ENCODE data around the gene NUAK1.
"Not testable (repeated sequence)": the region's sequence is repeated elsewhere in the genome, so short reads cannot be mapped to it uniquely, and the experiment has no call there.

NUAK1 gene

GRCh38 chr12:106018286-106018685, 120.5 kb downstream of the NUAK1 start:
- Histone ChIP-seq H3K36me3 (ENCODE audit: insufficient read depth, low read length) (no peaks in the 10 kb centered on the region), H3K9ac (ENCODE audit: low read depth, low read length) (no peak overlapping the region), H3K9me3 (replicated peaks; ENCODE audit: low read length) (no peaks in the 10 kb centered on the region), H3K4me1 (ENCODE audit: control insufficient read depth, insufficient read depth, low read length) (no peaks in the 10 kb centered on the region), H3K4me3 (ENCODE audit: low read length) (no peak overlapping the region), H3K4me2 (ENCODE audit: low read length) (no peak overlapping the region), H3K27me3 (ENCODE audit: control insufficient read depth, insufficient read depth, low read length) (no peaks in the 10 kb centered on the region)

GRCh38 chr12:106016601-106017278, 122.0 kb downstream of the NUAK1 start:
- not testable (repeated sequence) for H3K9me3 ChIP-seq (replicated peaks; ENCODE audit: low read length); H3K9ac ChIP-seq (ENCODE audit: low read depth, low read length); H3K4me3 ChIP-seq (ENCODE audit: low read length); H3K36me3 ChIP-seq (ENCODE audit: insufficient read depth, low read length); H3K4me1 ChIP-seq (ENCODE audit: control insufficient read depth, insufficient read depth, low read length); H3K4me2 ChIP-seq (ENCODE audit: low read length); H3K27me3 ChIP-seq (ENCODE audit: control insufficient read depth, insufficient read depth, low read length)

- Histone ChIP-seq H3K4me2 (ENCODE audit: low read length) (no peak overlapping the region), H3K9me3 (replicated peaks; ENCODE audit: low read length) (no peaks in the 10 kb centered on the region), H3K4me3 (ENCODE audit: low read length) (no peak overlapping the region), H3K27me3 (ENCODE audit: control insufficient read depth, insufficient read depth, low read length) (no peaks in the 10 kb centered on the region), H3K9ac (ENCODE audit: low read depth, low read length) (no peak overlapping the region), H3K36me3 (ENCODE audit: insufficient read depth, low read length) (no peaks in the 10 kb centered on the region), H3K4me1 (ENCODE audit: control insufficient read depth, insufficient read depth, low read length) (no peaks in the 10 kb centered on the region)
These were observed 123.1 kb downstream of the NUAK1 start for GRCh38 chr12:106015646-106016045.

- Histone ChIP-seq H3K4me3 (ENCODE audit: low read length) (no peak overlapping the region), H3K4me1 (ENCODE audit: control insufficient read depth, insufficient read depth, low read length) (no peaks in the 10 kb centered on the region), H3K9ac (ENCODE audit: low read depth, low read length) (no peak overlapping the region), H3K27me3 (ENCODE audit: control insufficient read depth, insufficient read depth, low read length) (no peaks in the 10 kb centered on the region), H3K4me2 (ENCODE audit: low read length) (no peak overlapping the region), H3K36me3 (ENCODE audit: insufficient read depth, low read length) (no peaks in the 10 kb centered on the region), H3K9me3 (replicated peaks; ENCODE audit: low read length) (no peaks in the 10 kb centered on the region)
These were observed 124.8 kb downstream of the NUAK1 start for GRCh38 chr12:106013941-106014340.
